PFSK-1 (cell line): ENCODE data around the gene EEF1E1.

Source experiments
- FOXP2 ChIP-seq: optimal IDR thresholded peaks from 2 replicates; pipeline ENCODE3; 2011; ENCODE audit warnings: borderline replicate concordance, control low read depth, inconsistent platforms; ENCODE audit not compliant: insufficient read depth; ENCODE audit errors: extremely low read length, extremely low read depth
- POLR2AphosphoS5 ChIP-seq: IDR thresholded peaks from 2 replicates; pipeline ENCODE4 v1.6.1; 2012; ENCODE audit warnings: low read depth, mild to moderate bottlenecking, control low read depth, low read length, moderate library complexity
- REST ChIP-seq, 2 experiments: IDR thresholded peaks; 2 replicates each; pipeline versions ENCODE4 v1.6.1 to v1.8.0; 2011 to 2012; ENCODE audit warnings: low read depth in 2 of 2, low read length in 2 of 2, control low read depth in 1 of 2, inconsistent platforms in 1 of 2, mild to moderate bottlenecking in 1 of 2, moderate library complexity in 1 of 2; ENCODE audit not compliant: insufficient read depth in 1 of 2
- SIN3A ChIP-seq: IDR thresholded peaks from 2 replicates; pipeline ENCODE4 v1.6.1; 2012; ENCODE audit warnings: mild to moderate bottlenecking, low read length, moderate library complexity, borderline replicate concordance; ENCODE audit not compliant: insufficient read depth
- TAF1 ChIP-seq: IDR thresholded peaks from 2 replicates; pipeline ENCODE4 v1.6.1; 2012; ENCODE audit warnings: low read length, control low read depth, borderline replicate concordance; ENCODE audit not compliant: insufficient read depth

EEF1E1 gene

GRCh38 chr6:8084586-8084985 is 17.8 kb downstream of the EEF1E1 start:
- TF ChIP-seq FOXP2 = no peak
- TF ChIP-seq SIN3A = no peak
- TF ChIP-seq REST (IDR thresholded peaks at IDR 0.05; ENCODE audit: insufficient read depth in 1 of 2, low read depth in 2 of 2, low read length in 2 of 2) = no peak
- TF ChIP-seq POLR2AphosphoS5 = no peak
- no peak for TF ChIP-seq TAF1

- 0 out of 2 replicates have a peak, but pooled peaks have one; percentile 35 for TF ChIP-seq TAF1
- TF ChIP-seq FOXP2 = no peak
- TF ChIP-seq SIN3A = no peak
- TF ChIP-seq POLR2AphosphoS5 = no peak
- no peak for TF ChIP-seq REST (IDR thresholded peaks at IDR 0.05; ENCODE audit: insufficient read depth in 1 of 2, low read depth in 2 of 2, low read length in 2 of 2)
Observed at GRCh38 chr6:8082954-8083858, 19.1 kb downstream of the EEF1E1 start.

DNA sequence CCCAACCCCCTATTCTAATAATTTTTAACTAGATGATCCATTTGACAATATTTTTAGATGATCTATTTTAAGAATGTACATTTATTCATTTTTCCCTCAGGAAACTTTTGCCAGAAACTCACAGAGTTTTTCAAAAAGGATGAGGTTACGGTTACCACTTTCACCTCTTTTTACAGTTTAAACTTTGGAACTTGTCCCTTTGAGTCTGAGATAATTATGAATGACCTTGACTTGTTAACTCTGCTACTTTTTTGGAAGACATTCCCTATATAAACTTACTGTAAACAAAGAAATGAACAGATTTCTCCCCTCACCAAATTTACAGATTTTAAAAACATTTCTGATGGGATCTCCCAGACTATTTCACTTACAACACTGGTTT is 19.8 kb downstream of the EEF1E1 start:
- no peak for TF ChIP-seq POLR2AphosphoS5
- TF ChIP-seq SIN3A = no peak
- TF ChIP-seq FOXP2 = no peak
- no peak for TF ChIP-seq REST (IDR thresholded peaks at IDR 0.05; ENCODE audit: insufficient read depth in 1 of 2, low read depth in 2 of 2, low read length in 2 of 2)
- no peak for TF ChIP-seq TAF1

DNA sequence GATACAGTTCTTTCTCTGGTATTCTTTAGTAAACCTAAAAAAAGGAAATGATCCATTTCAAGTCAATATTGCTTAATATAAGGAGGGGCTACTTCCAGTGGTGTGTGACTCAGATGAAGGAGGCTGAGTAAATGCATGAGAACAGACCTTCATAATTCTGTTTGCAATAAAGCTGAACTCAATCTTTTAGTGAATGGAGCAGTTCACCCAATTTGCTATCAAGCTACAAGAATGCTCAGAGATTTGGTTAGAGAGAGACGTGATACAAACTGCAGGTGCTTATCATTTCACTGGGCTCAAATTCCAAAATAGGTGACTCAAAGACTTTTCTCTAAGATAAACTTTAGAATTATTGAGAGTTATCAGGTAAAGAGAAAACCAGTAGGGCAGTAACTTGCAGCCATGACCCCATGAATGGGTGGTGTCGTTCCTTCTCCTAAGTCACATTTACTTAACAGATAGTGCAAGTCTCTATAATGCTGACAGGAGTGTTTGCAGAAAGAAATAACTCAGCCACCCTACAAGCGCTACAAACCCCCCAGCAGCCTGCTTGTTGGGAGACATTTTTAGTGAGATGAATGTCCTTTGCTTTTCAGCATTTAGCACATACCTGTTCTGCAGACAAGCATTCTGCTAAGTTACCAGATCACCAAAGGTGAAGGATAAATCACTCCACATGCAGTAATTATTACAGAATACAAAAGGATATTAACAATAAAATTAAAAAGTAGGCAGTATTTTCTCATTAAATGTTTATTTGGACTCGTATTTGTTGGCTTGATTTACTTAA is 21.8 kb downstream of the EEF1E1 start:
- TF ChIP-seq FOXP2 (no peak), POLR2AphosphoS5 (no peak), TAF1 (no peak), REST (IDR thresholded peaks at IDR 0.05; ENCODE audit: insufficient read depth in 1 of 2, low read depth in 2 of 2, low read length in 2 of 2) (no peak), SIN3A (no peak)

- TF ChIP-seq TAF1 (no peak), POLR2AphosphoS5 (no peak), SIN3A (no peak), REST (IDR thresholded peaks at IDR 0.05; ENCODE audit: insufficient read depth in 1 of 2, low read depth in 2 of 2, low read length in 2 of 2) (no peak)
Observed at GRCh38 chr6:8079126-8079525, 23.2 kb downstream of the EEF1E1 start.
